Kidney (tissue), 14 donors: ENCODE results near the gene VDR. TPM values are rescaled to one million over a fixed set of nuclear protein-coding genes. Genes with fewer than 3 reads are reported as not detected.
A peak's percentile ranks its signal among the peaks of the same experiment; 100 is the strongest.

ENCODE experiments used
- DNase-seq, 5 donors: peaks; one replicate each; pipeline ENCODE4 v3.0.0-alpha.2; 2013 to 2020
- FAIRE-seq: peaks from 2 replicates; lab custom pipeline; 2012; peaks lifted over from hg19 to GRCh38; lab: Jason Lieb, UNC
- H3K27ac ChIP-seq, 2 donors: one replicate each; pipeline ENCODE4 v1.7.0; 2013; ENCODE audit warnings: low read depth in 2 of 2, low read length in 2 of 2, inconsistent platforms in 1 of 2
- H3K27me3 ChIP-seq: one replicate; pipeline ENCODE4 v1.7.1; 2013; ENCODE audit warnings: low read length, inconsistent platforms; ENCODE audit not compliant: control insufficient read depth, insufficient read depth
- H3K36me3 ChIP-seq, 3 donors: one replicate each; pipeline versions ENCODE4 v1.7.0 to v1.7.1; 2013; ENCODE audit warnings: low read length in 3 of 3, control low read depth in 1 of 3, inconsistent platforms in 1 of 3; ENCODE audit not compliant: insufficient read depth in 3 of 3, control insufficient read depth in 2 of 3
- H3K4me1 ChIP-seq, 3 donors: one replicate each; pipeline versions ENCODE4 v1.7.0 to v1.7.1; 2013; ENCODE audit warnings: low read length in 3 of 3, inconsistent platforms in 1 of 3, low read depth in 1 of 3; ENCODE audit not compliant: control insufficient read depth in 2 of 3, insufficient read depth in 2 of 3
- H3K4me3 ChIP-seq, 3 donors: one replicate each; pipeline versions ENCODE4 v1.7.0 to v1.8.1; 2013; ENCODE audit warnings: low read length in 3 of 3, control low read depth in 1 of 3, inconsistent platforms in 1 of 3
- H3K9ac ChIP-seq, 3 donors: one replicate each; pipeline versions ENCODE4 v1.7.0 to v1.7.1; 2013; ENCODE audit warnings: low read length in 3 of 3, control low read depth in 1 of 3, inconsistent platforms in 1 of 3
- H3K9me3 ChIP-seq, 3 donors: one replicate each; pipeline versions ENCODE4 v1.7.0 to v1.7.1; 2013; ENCODE audit warnings: low read length in 3 of 3, control low read depth in 1 of 3, inconsistent platforms in 1 of 3; ENCODE audit not compliant: control insufficient read depth in 2 of 3, insufficient read depth in 1 of 3
- intact Hi-C: fragments of 100-400 bp; cut with DNase I; formaldehyde crosslinking; loops from one replicate; pipeline ENCODE4 v1.11.1; 2022
- polyA plus RNA-seq: library from polyadenylated mRNA; stranded (reverse); fragments of 350-450 nt; fragmentation: Illumina TruSeq; extraction: RNeasy Lipid Tissue Mini Kit (QIAGEN cat#74804); gene quantifications from one replicate; pipeline ENCODE4 v1.2.3, GENCODE V29; 2014; ENCODE audit warnings: low read depth, low replicate concordance; ENCODE audit not compliant: insufficient read depth
- total RNA-seq: library from RNA; stranded (reverse); fragmentation: NEBNext Ultra II Directional; extraction: Animal tissue kit (Norgen Biotek cat#: 25700); gene quantifications from one replicate; pipeline ENCODE4 v1.2.1, GENCODE V29; 2021
- TF ChIP-seq, protein P1 (sequence below): IDR thresholded peaks from 3 replicates; pipeline ENCODE4 v1.5.1; 2012; ENCODE audit warnings: mild to moderate bottlenecking, moderate library complexity, borderline replicate concordance; ENCODE audit not compliant: insufficient read depth; ENCODE audit errors: extremely low read depth
- donor health status: control.
- donor health status: control.
- donor health status: control.
- donor health status: control.
- donor health status: control.
- donor health status: DM: yes; HTN: yes; CAD: no.
- donor health status: Normal renal cell carcinoma (clear cell type).

Gene VDR
- total and polyA plus RNA-seq, 2 donors from 2014 or later, result 14.8 to 19.1 TPM

DNA sequence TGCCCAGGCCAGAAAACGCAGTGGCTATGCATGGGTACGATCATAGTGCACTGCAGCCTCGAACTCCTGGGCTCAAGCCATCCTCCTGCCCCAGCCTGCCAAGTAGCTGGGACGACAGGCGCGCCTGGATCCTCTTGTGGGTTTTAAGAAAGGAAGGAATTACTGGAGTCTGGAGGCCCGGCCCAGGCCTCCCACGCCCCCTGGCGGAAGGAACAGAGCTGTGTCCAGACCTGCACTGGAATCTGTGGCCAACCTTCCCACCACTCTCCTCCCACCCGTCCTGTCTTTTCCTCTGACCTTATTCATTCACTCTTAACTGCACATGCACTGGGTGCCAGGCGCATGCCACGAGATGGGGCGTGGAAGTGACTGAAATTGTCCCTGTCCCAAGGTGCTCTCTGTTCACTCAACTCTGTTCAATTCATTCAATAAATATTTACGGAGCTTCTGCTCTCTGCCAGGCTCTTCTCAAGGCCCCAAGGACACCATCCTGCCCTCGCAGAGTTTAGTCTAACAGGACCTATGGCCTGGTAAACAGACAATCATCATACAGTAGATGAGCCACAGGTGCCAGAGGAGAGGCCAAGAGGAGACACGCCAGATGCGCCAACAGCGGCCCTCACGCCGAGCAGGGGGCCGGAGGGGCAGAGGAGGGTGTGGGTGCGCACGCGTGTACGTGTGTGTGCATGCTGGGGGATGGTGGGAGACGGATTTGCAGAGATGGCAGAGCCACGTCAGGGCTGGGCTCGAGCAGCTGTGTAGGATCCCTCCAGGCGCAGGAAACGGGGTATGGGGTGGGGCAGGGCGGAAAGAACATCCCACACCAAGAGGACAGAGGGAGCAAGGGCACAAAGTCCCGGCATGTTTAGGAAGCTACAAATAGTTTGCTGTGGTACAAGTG, 44.9 kb upstream of the VDR start:
- Histone ChIP-seq H3K9ac (no peak overlapping the region), H3K36me3 (no peaks in the 10 kb centered on the region), H3K27ac (no peak overlapping the region), H3K4me3 (no peak overlapping the region), H3K9me3 (no peaks in the 10 kb centered on the region), H3K4me1 (peaks cover 0 to 22% (median 5%) of the 10 kb centered on the region in 3 donors), H3K27me3 (no peaks in the 10 kb centered on the region)
- FAIRE-seq, result no peak
- peak; percentile 83 to 92 (median 84) for DNase-seq
- intact Hi-C loops, result no loop called here
- TF ChIP-seq, protein P1, sequence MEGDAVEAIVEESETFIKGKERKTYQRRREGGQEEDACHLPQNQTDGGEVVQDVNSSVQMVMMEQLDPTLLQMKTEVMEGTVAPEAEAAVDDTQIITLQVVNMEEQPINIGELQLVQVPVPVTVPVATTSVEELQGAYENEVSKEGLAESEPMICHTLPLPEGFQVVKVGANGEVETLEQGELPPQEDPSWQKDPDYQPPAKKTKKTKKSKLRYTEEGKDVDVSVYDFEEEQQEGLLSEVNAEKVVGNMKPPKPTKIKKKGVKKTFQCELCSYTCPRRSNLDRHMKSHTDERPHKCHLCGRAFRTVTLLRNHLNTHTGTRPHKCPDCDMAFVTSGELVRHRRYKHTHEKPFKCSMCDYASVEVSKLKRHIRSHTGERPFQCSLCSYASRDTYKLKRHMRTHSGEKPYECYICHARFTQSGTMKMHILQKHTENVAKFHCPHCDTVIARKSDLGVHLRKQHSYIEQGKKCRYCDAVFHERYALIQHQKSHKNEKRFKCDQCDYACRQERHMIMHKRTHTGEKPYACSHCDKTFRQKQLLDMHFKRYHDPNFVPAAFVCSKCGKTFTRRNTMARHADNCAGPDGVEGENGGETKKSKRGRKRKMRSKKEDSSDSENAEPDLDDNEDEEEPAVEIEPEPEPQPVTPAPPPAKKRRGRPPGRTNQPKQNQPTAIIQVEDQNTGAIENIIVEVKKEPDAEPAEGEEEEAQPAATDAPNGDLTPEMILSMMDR, result peak; percentile 88

DNA sequence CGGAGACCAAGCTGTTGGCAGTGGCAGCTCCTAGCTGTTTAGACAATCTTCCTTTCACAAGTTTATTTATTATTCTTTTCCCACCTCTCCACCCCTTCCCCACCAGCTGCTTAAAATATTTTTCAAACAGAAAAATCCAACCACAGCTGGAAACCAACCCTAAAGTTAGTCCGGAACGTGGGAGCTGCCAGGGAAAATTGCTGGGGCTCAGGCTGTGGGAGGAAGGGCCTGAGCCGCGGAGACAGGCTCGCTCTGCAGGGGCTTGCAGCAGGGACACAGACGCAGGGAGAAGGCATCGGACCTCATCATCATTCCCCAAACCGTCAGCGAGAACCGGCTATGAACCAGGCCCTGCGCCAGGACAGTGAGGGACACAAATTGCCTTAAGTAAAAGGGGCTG, 42.5 kb upstream of the VDR start:
- no peak overlapping the region for H3K4me3 ChIP-seq

DNA sequence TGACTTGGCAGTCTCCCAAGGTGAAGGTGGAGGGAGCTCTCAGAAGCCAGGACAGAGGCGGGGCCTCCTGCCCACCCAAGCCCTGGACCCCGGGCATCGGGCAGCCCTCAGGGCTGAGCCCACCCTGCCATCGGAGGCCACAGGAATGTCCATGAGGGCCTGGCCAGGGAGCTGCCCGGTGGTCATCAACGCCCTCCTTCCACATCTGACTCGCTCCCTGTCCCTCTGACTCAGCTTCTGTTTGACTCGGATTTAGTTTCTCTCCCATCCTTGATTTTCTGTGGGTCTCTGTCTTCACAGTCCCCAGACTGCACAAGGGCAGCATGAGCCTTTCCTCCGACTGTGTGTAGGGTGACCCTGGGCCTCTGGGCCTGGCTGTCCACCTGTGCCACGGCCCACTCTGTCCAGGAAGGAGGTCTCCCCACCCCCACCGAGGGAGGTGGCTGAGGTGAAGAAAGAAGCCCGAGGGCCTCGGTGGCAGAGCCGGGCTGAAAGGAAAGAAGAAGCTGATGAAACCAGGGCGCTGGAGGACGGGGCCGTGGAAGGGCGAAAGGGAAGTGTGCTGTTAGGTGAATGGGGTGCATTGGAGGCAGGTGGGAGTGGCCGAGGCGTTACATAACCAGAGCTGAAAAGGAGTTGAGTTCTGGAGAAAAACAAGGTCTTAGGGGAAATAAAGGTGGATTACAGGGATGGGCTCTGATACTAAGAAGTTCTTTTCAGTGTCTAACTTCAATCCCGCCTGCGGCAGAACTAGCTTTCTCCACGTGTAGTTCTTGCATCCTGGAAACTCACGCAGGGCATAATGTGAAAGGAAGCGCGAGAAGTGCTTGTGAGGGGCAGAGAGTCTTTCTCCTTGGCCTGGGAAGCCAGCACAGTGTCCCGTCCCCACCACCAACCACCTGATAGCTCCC, 41.9 kb upstream of the VDR start:
- no peak overlapping the region for H3K4me3 ChIP-seq
- intact Hi-C loops, result no loop called here
- H3K9ac ChIP-seq, result no peak overlapping the region
- TF ChIP-seq, protein P1, result no peak
- FAIRE-seq, result no peak
- no peaks in the 10 kb centered on the region for H3K9me3 ChIP-seq
- no peaks in the 10 kb centered on the region for H3K27me3 ChIP-seq
- H3K4me1 ChIP-seq, result peaks cover 0 to 36% (median 5%) of the 10 kb centered on the region in 3 donors
- peak overlapping the region; percentile 40 to 49 for H3K27ac ChIP-seq
- H3K36me3 ChIP-seq, result no peaks in the 10 kb centered on the region
- peak in 1 of 5 donors; percentile 38 for DNase-seq

More for the DNA sequence above, 42.5 kb upstream of the VDR start:
- H3K9me3 ChIP-seq, result no peaks in the 10 kb centered on the region
- intact Hi-C loops, result no loop called here
- H3K9ac ChIP-seq, result peak overlapping the region in 1 of 3 donors; percentile 32
- TF ChIP-seq, protein P1, result no peak
- H3K4me1 ChIP-seq, result peaks cover 0 to 33% (median 5%) of the 10 kb centered on the region in 3 donors
- no peaks in the 10 kb centered on the region for H3K27me3 ChIP-seq
- no peaks in the 10 kb centered on the region for H3K36me3 ChIP-seq
- peak in 3 of 5 donors; percentile 63 to 84 (median 66) for DNase-seq
- peak overlapping the region in 1 of 2 donors; percentile 49 for H3K27ac ChIP-seq
- no peak for FAIRE-seq
